Mesendoderm (in vitro differentiated cells): Measurements from ENCODE around the gene SLC6A15. TPM values are rescaled to one million over a fixed set of nuclear protein-coding genes. Genes with fewer than 3 reads are reported as not detected.

Source experiments
- DNase-seq: peaks from one replicate; pipeline ENCODE4 v3.0.0; 2013
- H2AK5ac ChIP-seq: 2 replicates; pipeline ENCODE4 v1.6.1; 2013; ENCODE audit warnings: low read length, inconsistent platforms
- H2BK120ac ChIP-seq: 2 replicates; pipeline ENCODE4 v1.6.1; 2013; ENCODE audit warnings: low read depth, mild to moderate bottlenecking, low read length, moderate library complexity, mixed read lengths
- H2BK15ac ChIP-seq: replicated peaks from 2 replicates; pipeline ENCODE4 v1.6.1; 2013; ENCODE audit warnings: low read depth, mild to moderate bottlenecking, moderate library complexity
- H2BK5ac ChIP-seq: 2 replicates; pipeline ENCODE4 v1.6.1; 2013; ENCODE audit warnings: low read length, inconsistent platforms
- H3K18ac ChIP-seq: 2 replicates; pipeline ENCODE4 v1.6.1; 2013; ENCODE audit warnings: mild to moderate bottlenecking, low read length, mixed read lengths
- H3K23ac ChIP-seq: one replicate; pipeline ENCODE4 v1.6.1; 2013; ENCODE audit warnings: low read length
- H3K27ac ChIP-seq: 2 replicates; pipeline ENCODE4 v1.5.1; 2013; ENCODE audit warnings: low read depth, mild to moderate bottlenecking, inconsistent platforms, low read length, moderate library complexity
- H3K27me3 ChIP-seq: 2 replicates; pipeline ENCODE4 v1.6.1; 2013; ENCODE audit warnings: low read length, control low read depth, mild to moderate bottlenecking, inconsistent platforms; ENCODE audit not compliant: insufficient read depth, poor library complexity
- H3K36me3 ChIP-seq: 2 replicates; pipeline ENCODE4 v1.6.1; 2013; ENCODE audit warnings: low read length, inconsistent platforms; ENCODE audit not compliant: control insufficient read depth, insufficient read depth
- H3K4ac ChIP-seq: one replicate; pipeline ENCODE4 v1.6.1; 2013; ENCODE audit warnings: low read depth, mild to moderate bottlenecking, low read length, moderate library complexity
- H3K4me1 ChIP-seq: 2 replicates; pipeline ENCODE4 v1.6.1; 2013; ENCODE audit warnings: low read depth, low read length, inconsistent platforms; ENCODE audit not compliant: control insufficient read depth
- H3K4me2 ChIP-seq: 2 replicates; pipeline ENCODE4 v1.6.1; 2013; ENCODE audit warnings: low read length
- H3K4me3 ChIP-seq: 2 replicates; pipeline ENCODE4 v1.5.1; 2013; ENCODE audit warnings: mild to moderate bottlenecking, low read length
- H3K56ac ChIP-seq: one replicate; pipeline ENCODE4 v1.6.1; 2013; ENCODE audit warnings: low read length
- H3K79me1 ChIP-seq: 2 replicates; pipeline ENCODE4 v1.6.1; 2013; ENCODE audit warnings: low read length, inconsistent platforms
- H3K79me2 ChIP-seq: 2 replicates; pipeline ENCODE4 v1.6.1; 2013; ENCODE audit warnings: mild to moderate bottlenecking, low read length; ENCODE audit not compliant: control insufficient read depth, insufficient read depth
- H3K9ac ChIP-seq: 2 replicates; pipeline ENCODE4 v1.6.1; 2013; ENCODE audit warnings: low read length, inconsistent platforms
- H4K5ac ChIP-seq: one replicate; pipeline ENCODE4 v1.6.1; 2013; ENCODE audit warnings: low read length
- H4K8ac ChIP-seq: one replicate; pipeline ENCODE4 v1.6.1; 2013; ENCODE audit warnings: low read depth, mild to moderate bottlenecking, control low read depth, low read length, moderate library complexity
- WGBS: extraction: QIAGEN DNeasy Blood & Tissue Kit; methylation state at CpG from one replicate; pipeline ENCODE4 v1.1.7; 2013; ENCODE audit warnings: low lambda C conversion rate, missing lambda C conversion rate; ENCODE audit not compliant: insufficient coverage; ENCODE audit errors: extremely low coverage; 5-methylcytosine and 5-hydroxymethylcytosine counted together
- polyA plus RNA-seq, 2 experiments: library from polyadenylated mRNA; stranded (reverse); fragments of 200-250 nt; gene quantifications; one replicate each; pipeline ENCODE4 v1.2.3, GENCODE V29; 2013

SLC6A15 gene
- 15.9 TPM for polyA plus RNA-seq (2013, experiment 1 of 2)
- 15.2 TPM for polyA plus RNA-seq (2013, experiment 2 of 2)

DNA sequence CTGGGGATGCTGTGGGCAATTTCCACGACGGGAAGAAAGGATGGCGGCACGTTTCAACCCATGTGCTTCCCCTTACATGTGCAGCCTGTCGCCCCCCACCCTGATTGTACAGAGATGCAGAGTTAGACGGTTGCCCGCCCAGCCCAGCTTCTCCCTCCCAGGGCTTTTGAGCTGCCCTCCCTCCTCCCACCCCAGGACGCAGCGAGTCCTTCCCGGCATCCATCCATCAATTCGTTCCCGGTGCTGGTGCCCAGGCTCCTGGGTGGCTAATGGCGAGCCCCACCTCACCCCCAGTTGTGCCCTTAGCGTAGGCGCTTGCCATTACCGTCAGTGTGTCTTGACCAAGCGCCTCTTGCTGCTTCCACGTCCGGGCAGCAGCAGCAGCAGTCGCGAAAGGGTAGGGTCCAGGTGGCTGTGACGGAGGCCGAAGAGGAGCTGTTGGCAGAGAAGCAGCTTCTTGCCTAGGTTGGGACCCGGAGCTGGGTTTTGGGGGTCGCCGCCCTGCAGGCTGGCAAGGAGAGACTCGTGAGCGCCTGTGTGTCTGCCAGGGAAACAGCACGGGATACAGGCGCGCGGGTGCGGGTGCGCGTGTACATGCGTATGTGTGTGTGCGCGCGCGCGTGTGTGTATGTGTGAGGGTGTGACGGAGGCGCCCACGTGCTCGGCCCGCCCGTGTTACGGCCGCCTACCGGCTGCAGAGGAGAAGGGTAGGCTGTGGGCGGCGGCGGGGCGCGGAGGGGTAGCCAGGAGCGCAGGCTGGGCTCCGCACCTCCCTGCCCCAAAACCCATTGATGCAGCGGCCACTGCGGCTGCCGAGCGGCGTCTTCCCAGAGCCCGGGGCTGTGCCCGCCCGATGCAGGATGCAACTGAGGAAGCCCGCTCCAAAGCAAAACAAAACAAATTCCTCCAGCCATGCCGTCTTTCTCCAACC is at the start of gene SLC6A15:
Gene SLC6A15, minus strand, starts transcription at position 602 of the 931 bp plus-strand sequence. CDS start 20,679 bp downstream, outside the sequence.
- peak within 1 kb of the TSS; percentile 96 for H3K4me2 ChIP-seq
- H2BK5ac ChIP-seq, result no peak within 1 kb of the TSS
- H2AK5ac ChIP-seq, result no peak within 1 kb of the TSS
- no peaks in the 10 kb centered on the region for H3K4me1 ChIP-seq
- H4K5ac ChIP-seq, result no peak within 1 kb of the TSS
- no peak within 1 kb of the TSS for H3K4ac ChIP-seq
- H3K36me3 ChIP-seq, result no peaks in the 10 kb centered on the region
- no CpG with 5 or more reads among the region's 67 CpGs for WGBS
- H3K4me3 ChIP-seq, result peak within 1 kb of the TSS; percentile 91
- H3K27me3 ChIP-seq, result no peaks in the 10 kb centered on the region
- H2BK15ac ChIP-seq, result no peak within 1 kb of the TSS
- peak within 1 kb of the TSS; percentile 78 for H3K9ac ChIP-seq
- peak within 1 kb of the TSS; percentile 7 for H3K23ac ChIP-seq
- peak within 1 kb of the TSS; percentile 33 for H3K27ac ChIP-seq
- H3K56ac ChIP-seq, result peak within 1 kb of the TSS; percentile 80
- peak; percentile 91 for DNase-seq
- H3K18ac ChIP-seq, result peak within 1 kb of the TSS; percentile 26
- H3K79me1 ChIP-seq, result peaks cover 2% of the 10 kb centered on the region
- H3K79me2 ChIP-seq, result peaks cover 13% of the 10 kb centered on the region
- H4K8ac ChIP-seq, result no peak within 1 kb of the TSS
- H2BK120ac ChIP-seq, result no peak within 1 kb of the TSS

DNA sequence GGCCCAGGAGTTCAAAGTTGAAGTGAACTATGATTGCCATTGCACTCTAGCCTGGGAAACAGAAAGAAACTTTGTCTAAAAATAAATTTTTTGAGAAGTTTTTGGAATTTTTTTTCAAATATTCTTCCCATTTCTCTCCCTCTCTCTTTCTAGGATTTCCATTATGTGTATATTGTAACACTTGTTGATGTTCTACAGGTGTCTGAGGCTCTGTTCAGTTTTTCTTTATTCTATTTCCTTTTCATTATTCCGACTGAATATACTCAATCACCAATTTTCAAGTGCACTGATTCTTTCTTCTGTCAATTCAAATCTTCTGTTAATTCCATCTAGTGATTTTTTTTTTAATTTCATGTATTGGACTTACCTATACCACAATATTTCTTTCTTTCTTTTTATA is 48.3 kb upstream of the SLC6A15 start:
- no CpG with 5 or more reads among the region's 1 CpG for whole genome bisulfite sequencing

DNA sequence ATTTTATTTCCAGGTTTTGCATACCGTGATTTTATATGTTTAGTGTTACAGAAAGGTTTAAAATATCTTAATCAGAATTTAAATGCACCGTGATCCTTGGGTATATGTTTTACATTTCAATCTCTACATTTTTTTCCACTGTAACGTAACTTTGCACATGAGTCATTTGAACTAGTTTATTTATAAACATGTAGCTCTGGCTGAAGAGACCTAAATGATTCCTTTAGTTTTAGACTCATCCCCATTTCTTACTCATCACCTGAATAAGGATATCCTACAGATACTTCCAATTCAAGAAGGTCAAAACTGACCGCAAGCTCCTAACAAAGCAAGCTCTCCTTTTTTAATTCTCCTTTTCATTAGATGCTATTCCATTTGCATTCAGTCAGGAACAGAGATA is 42.7 kb upstream of the SLC6A15 start:
- no peak overlapping the region for H4K5ac ChIP-seq

More for the DNA sequence above, 48.3 kb upstream of the SLC6A15 start:
- no peak for DNase-seq
- no peak overlapping the region for H2AK5ac ChIP-seq
- H2BK15ac ChIP-seq, result no peak overlapping the region
- H3K4me1 ChIP-seq, result no peaks in the 10 kb centered on the region
- no peak overlapping the region for H4K5ac ChIP-seq
- no peak overlapping the region for H3K4ac ChIP-seq
- no peak overlapping the region for H3K9ac ChIP-seq
- H3K18ac ChIP-seq, result no peak overlapping the region
- H3K56ac ChIP-seq, result no peak overlapping the region
- no peaks in the 10 kb centered on the region for H3K27me3 ChIP-seq
- no peak overlapping the region for H3K27ac ChIP-seq
- no peak overlapping the region for H4K8ac ChIP-seq
- H3K79me2 ChIP-seq, result no peaks in the 10 kb centered on the region
- no peak overlapping the region for H3K23ac ChIP-seq
- H3K36me3 ChIP-seq, result no peaks in the 10 kb centered on the region
- no peaks in the 10 kb centered on the region for H3K79me1 ChIP-seq
- H2BK5ac ChIP-seq, result no peak overlapping the region
- H3K4me2 ChIP-seq, result no peak overlapping the region
- no peak overlapping the region for H2BK120ac ChIP-seq
- H3K4me3 ChIP-seq, result no peak overlapping the region

DNA sequence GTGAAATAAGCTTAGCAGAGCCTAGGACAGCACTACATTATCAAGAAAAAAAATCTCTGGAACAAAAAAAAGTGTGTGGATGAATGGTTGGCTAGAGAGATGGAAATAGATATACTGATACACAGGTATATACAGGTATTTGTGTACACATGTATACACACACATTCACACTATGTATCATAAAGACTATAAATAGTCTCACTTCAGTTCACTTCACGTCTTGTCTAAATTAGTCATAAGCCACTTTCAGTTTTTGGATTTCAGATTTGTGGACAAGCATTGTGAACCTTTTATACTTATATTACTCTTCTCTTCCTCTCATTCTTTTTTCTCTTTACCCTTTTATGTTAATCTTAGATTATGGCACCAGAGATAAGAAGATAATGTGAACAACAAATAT is 41.8 kb upstream of the SLC6A15 start:
- Histone ChIP-seq H3K23ac (no peak overlapping the region), H3K79me2 (no peaks in the 10 kb centered on the region), H3K27ac (no peak overlapping the region), H3K18ac (no peak overlapping the region), H3K4me1 (no peaks in the 10 kb centered on the region), H3K56ac (no peak overlapping the region), H2BK15ac (no peak overlapping the region), H2BK5ac (no peak overlapping the region), H3K4me2 (no peak overlapping the region), H4K5ac (no peak overlapping the region), H3K9ac (no peak overlapping the region), H2AK5ac (no peak overlapping the region), H2BK120ac (no peak overlapping the region), H4K8ac (no peak overlapping the region), H3K4me3 (no peak overlapping the region), H3K27me3 (no peaks in the 10 kb centered on the region), H3K36me3 (no peaks in the 10 kb centered on the region), H3K4ac (no peak overlapping the region), H3K79me1 (no peaks in the 10 kb centered on the region)
- no CpG with 5 or more reads among the region's 1 CpG for WGBS
- DNase-seq, result no peak

More for the DNA sequence above, 42.7 kb upstream of the SLC6A15 start:
- H3K79me2 ChIP-seq, result no peaks in the 10 kb centered on the region
- H3K4me3 ChIP-seq, result no peak overlapping the region
- H3K4me1 ChIP-seq, result no peaks in the 10 kb centered on the region
- no peak overlapping the region for H3K4ac ChIP-seq
- no peak for DNase-seq
- H3K27ac ChIP-seq, result no peak overlapping the region
- no peak overlapping the region for H2BK120ac ChIP-seq
- H3K18ac ChIP-seq, result no peak overlapping the region
- no peak overlapping the region for H3K9ac ChIP-seq
- no CpG with 5 or more reads among the region's 4 CpGs for WGBS
- no peaks in the 10 kb centered on the region for H3K27me3 ChIP-seq
- H3K4me2 ChIP-seq, result no peak overlapping the region
- no peak overlapping the region for H2AK5ac ChIP-seq
- no peaks in the 10 kb centered on the region for H3K79me1 ChIP-seq
- H2BK5ac ChIP-seq, result no peak overlapping the region
- no peak overlapping the region for H3K56ac ChIP-seq
- H3K23ac ChIP-seq, result no peak overlapping the region
- no peaks in the 10 kb centered on the region for H3K36me3 ChIP-seq
- H4K8ac ChIP-seq, result no peak overlapping the region
- H2BK15ac ChIP-seq, result no peak overlapping the region

DNA sequence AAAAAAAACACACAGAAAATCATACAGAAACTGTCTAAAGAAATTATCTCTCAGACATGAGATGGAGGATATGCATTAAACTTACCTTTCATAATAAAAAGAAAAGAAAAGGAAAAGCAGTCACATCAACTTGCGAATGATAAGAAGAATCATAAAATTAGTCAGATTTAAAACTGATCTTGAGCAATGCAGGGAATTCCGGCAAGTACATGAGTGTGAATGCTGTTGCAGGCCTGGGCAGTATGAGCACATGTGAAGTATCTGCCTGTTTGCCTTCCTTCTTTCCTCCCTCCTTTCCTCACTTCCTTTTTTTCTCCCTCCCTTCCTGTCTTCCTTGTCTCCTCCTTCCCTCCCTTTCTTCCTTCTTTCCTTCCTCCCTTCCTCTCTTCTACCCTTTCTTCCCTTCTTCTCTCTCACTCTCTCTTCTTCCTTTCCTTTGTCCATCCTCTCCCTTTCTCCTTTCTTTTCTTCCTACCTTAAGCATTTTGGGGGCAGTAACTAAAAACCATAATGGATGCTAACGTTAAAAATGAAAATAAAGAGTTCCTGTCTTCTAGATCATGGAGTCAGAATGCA is 38.5 kb upstream of the SLC6A15 start:
- Histone ChIP-seq H4K5ac (no peak overlapping the region), H3K9ac (no peak overlapping the region), H2BK120ac (no peak overlapping the region), H3K79me2 (no peaks in the 10 kb centered on the region), H2BK15ac (no peak overlapping the region), H3K23ac (no peak overlapping the region), H3K27ac (no peak overlapping the region), H3K36me3 (no peaks in the 10 kb centered on the region), H3K27me3 (no peaks in the 10 kb centered on the region), H3K18ac (no peak overlapping the region), H3K56ac (no peak overlapping the region), H3K79me1 (no peaks in the 10 kb centered on the region), H2BK5ac (no peak overlapping the region), H3K4ac (no peak overlapping the region), H3K4me3 (no peak overlapping the region), H3K4me1 (no peaks in the 10 kb centered on the region), H4K8ac (no peak overlapping the region), H2AK5ac (no peak overlapping the region), H3K4me2 (no peak overlapping the region)
- no peak for DNase-seq
- no CpG with 5 or more reads among the region's 3 CpGs for WGBS
